Nephron (organoid): ENCODE measurements around the gene POU3F1.
A peak's percentile ranks its signal among the peaks of the same experiment; 100 is the strongest.

Experiments
- H3K27ac Mint-ChIP-seq, 3 experiments: 2 replicates each; pipeline ENCODE4 v1.8.0; 2020; ENCODE audit warnings: mixed read lengths in 3 of 3, mild to moderate bottlenecking in 2 of 3, moderate library complexity in 1 of 3
- H3K27me3 Mint-ChIP-seq: 2 replicates; pipeline ENCODE4 v1.8.0; 2021; ENCODE audit warnings: low read depth, mild to moderate bottlenecking, moderate library complexity, mixed read lengths
- H3K36me3 Mint-ChIP-seq: 2 replicates; pipeline ENCODE4 v1.8.0; 2020; ENCODE audit warnings: low read depth, mixed read lengths
- H3K4me1 Mint-ChIP-seq: 2 replicates; pipeline ENCODE4 v1.8.0; 2020; ENCODE audit warnings: mixed read lengths
- H3K4me3 Mint-ChIP-seq, 3 experiments: 2 replicates each; pipeline ENCODE4 v1.8.0; 2020; ENCODE audit warnings: mild to moderate bottlenecking in 3 of 3, mixed read lengths in 3 of 3, moderate library complexity in 2 of 3
- H3K9me3 Mint-ChIP-seq: 2 replicates; pipeline ENCODE4 v1.8.0; 2020; ENCODE audit warnings: mixed read lengths
- TF ChIP-seq, protein P1 (sequence below), 3 experiments: fragments of 200-600 bp; sonication (generic); IDR thresholded peaks; one replicate each; pipeline ENCODE4 v1.5.0; 2021; ENCODE audit warnings: antibody characterized with exemption in 3 of 3; ENCODE audit not compliant: unreplicated experiment in 3 of 3

POU3F1 gene

DNA sequence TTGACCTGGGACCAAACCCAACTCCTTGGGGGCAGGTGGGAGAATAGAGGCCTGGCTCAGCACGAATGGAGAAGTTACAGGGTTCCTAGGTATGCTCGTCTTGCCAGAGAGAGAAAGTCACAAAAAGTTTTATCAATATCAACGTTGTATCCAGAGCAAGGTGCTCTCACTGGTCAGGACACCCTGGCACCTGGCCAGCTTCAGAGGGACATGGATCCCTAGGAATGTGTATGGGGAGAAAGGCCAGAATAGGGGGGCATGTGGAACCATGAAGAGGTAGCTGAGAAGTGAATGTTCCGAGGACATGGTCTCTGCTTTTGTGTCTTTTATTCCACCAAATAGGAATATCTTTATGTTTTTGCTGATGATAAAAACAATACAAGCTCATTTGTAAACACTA is 9.4 kb upstream of the POU3F1 start:
- Mint-ChIP-seq H3K4me3 (no peak overlapping the region), H3K9me3 (no peaks in the 10 kb centered on the region), H3K27me3 (peaks cover 67% of the 10 kb centered on the region), H3K4me1 (peaks cover 32% of the 10 kb centered on the region), H3K27ac (no peak overlapping the region), H3K36me3 (no peaks in the 10 kb centered on the region)
- TF ChIP-seq, protein P1, sequence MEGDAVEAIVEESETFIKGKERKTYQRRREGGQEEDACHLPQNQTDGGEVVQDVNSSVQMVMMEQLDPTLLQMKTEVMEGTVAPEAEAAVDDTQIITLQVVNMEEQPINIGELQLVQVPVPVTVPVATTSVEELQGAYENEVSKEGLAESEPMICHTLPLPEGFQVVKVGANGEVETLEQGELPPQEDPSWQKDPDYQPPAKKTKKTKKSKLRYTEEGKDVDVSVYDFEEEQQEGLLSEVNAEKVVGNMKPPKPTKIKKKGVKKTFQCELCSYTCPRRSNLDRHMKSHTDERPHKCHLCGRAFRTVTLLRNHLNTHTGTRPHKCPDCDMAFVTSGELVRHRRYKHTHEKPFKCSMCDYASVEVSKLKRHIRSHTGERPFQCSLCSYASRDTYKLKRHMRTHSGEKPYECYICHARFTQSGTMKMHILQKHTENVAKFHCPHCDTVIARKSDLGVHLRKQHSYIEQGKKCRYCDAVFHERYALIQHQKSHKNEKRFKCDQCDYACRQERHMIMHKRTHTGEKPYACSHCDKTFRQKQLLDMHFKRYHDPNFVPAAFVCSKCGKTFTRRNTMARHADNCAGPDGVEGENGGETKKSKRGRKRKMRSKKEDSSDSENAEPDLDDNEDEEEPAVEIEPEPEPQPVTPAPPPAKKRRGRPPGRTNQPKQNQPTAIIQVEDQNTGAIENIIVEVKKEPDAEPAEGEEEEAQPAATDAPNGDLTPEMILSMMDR (IDR thresholded peaks at IDR 0.05; ENCODE audit: unreplicated experiment in 3 of 3) = no peak

GRCh38 chr1:38055398-38055797 is 8.8 kb upstream of the POU3F1 start:
- Mint-ChIP-seq H3K36me3 (no peaks in the 10 kb centered on the region), H3K27ac (no peak overlapping the region), H3K4me1 (peaks cover 38% of the 10 kb centered on the region), H3K4me3 (no peak overlapping the region), H3K9me3 (no peaks in the 10 kb centered on the region), H3K27me3 (peaks cover 66% of the 10 kb centered on the region)
- TF ChIP-seq, protein P1 (IDR thresholded peaks at IDR 0.05; ENCODE audit: unreplicated experiment in 3 of 3) = no peak

- no peak overlapping the region for H3K4me3 Mint-ChIP-seq
- TF ChIP-seq, protein P1 (IDR thresholded peaks at IDR 0.05; ENCODE audit: unreplicated experiment in 3 of 3) = no peak
- H3K27ac Mint-ChIP-seq = no peak overlapping the region
- H3K27me3 Mint-ChIP-seq = peaks cover 64% of the 10 kb centered on the region
- H3K36me3 Mint-ChIP-seq = no peaks in the 10 kb centered on the region
- H3K9me3 Mint-ChIP-seq = no peaks in the 10 kb centered on the region
- H3K4me1 Mint-ChIP-seq = peaks cover 45% of the 10 kb centered on the region
These were observed 7.0 kb upstream of the POU3F1 start for GRCh38 chr1:38053416-38054091.

- Mint-ChIP-seq H3K9me3 (no peaks in the 10 kb centered on the region), H3K27ac (peak overlapping the region; percentile 19 to 34 (median 29)), H3K27me3 (peaks cover 70% of the 10 kb centered on the region), H3K4me3 (peak overlapping the region in 1 of 3 experiments; percentile 6), H3K36me3 (no peaks in the 10 kb centered on the region), H3K4me1 (peaks cover 45% of the 10 kb centered on the region)
- TF ChIP-seq, protein P1 (IDR thresholded peaks at IDR 0.05; ENCODE audit: unreplicated experiment in 3 of 3) = no peak
These were observed 6.3 kb upstream of the POU3F1 start for GRCh38 chr1:38052750-38053415.

DNA sequence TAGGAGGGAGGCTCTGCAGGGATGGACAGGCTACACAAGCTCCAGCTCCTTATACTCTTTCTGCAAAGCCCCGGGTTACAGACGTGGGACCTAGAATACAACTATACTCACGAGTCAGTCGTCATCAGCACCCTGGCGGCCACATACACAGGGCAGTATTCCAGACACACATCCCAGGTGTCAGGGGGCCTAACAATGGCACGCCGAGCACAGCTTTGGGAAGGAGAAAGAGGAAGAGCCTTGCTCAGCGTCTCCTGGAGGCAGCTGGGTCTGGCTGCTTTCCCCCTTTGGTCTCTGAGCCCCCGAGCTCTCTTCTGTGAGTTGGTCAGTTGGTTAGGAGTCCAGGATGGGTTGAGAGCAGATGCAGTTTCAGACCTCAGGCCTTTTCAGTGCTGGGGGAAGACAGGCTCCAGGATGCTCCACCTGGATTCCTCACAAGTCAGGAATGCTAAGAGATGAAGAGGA is 4.5 kb upstream of the POU3F1 start:
- H3K27me3 Mint-ChIP-seq = peaks cover 65% of the 10 kb centered on the region
- no peaks in the 10 kb centered on the region for H3K36me3 Mint-ChIP-seq
- no peaks in the 10 kb centered on the region for H3K9me3 Mint-ChIP-seq

More for the DNA sequence above, 4.5 kb upstream of the POU3F1 start:
- Mint-ChIP-seq H3K27ac (peak overlapping the region; percentile 73 to 91 (median 74)), H3K4me1 (peaks cover 49% of the 10 kb centered on the region), H3K4me3 (peak overlapping the region; percentile 17 to 62 (median 45))
- TF ChIP-seq, protein P1 (IDR thresholded peaks at IDR 0.05; ENCODE audit: unreplicated experiment in 3 of 3) = no peak
